Aorta (tissue), 5 donors: Measurements from ENCODE around the gene XKR8. TPM values are rescaled to one million over a fixed set of nuclear protein-coding genes. Genes with fewer than 3 reads are reported as not detected.
"Not testable (repeated sequence)": the region's sequence is repeated elsewhere in the genome, so short reads cannot be mapped to it uniquely, and the experiment has no call there.

Experiments used
- ATAC-seq: fragments of 200-7000 bp; cut with Tn5 transposase; one replicate; pipeline ENCODE4 v1.9.1; 2022; ENCODE audit warnings: moderate library complexity; ENCODE audit not compliant: low FRiP score
- DNase-seq, 2 donors: peaks; one replicate each; pipeline ENCODE4 v3.0.0-alpha.2; 2020
- H3K27ac ChIP-seq, 2 donors: one replicate each; pipeline ENCODE4 v1.5.1; 2013; ENCODE audit warnings: low read length in 2 of 2, mild to moderate bottlenecking in 2 of 2, moderate library complexity in 2 of 2, control low read depth in 1 of 2, inconsistent platforms in 1 of 2, low read depth in 1 of 2
- H3K27me3 ChIP-seq, 2 donors: one replicate each; pipeline ENCODE4 v1.6.1; 2013; ENCODE audit warnings: control low read depth in 1 of 2, low read length in 1 of 2, mild to moderate bottlenecking in 1 of 2, moderate library complexity in 1 of 2; ENCODE audit not compliant: insufficient read depth in 2 of 2, control insufficient read depth in 1 of 2
- H3K36me3 ChIP-seq, 2 donors: one replicate each; pipeline ENCODE4 v1.6.1; 2013; ENCODE audit warnings: control low read depth in 1 of 2, low read length in 1 of 2, mild to moderate bottlenecking in 1 of 2; ENCODE audit not compliant: insufficient read depth in 2 of 2, control insufficient read depth in 1 of 2
- H3K4me1 ChIP-seq, 2 donors: one replicate each; pipeline ENCODE4 v1.6.1; 2013; ENCODE audit warnings: low read length in 2 of 2, control low read depth in 1 of 2, mild to moderate bottlenecking in 1 of 2, moderate library complexity in 1 of 2; ENCODE audit not compliant: insufficient read depth in 2 of 2, control insufficient read depth in 1 of 2
- H3K4me3 ChIP-seq, 2 donors: one replicate each; pipeline ENCODE4 v1.5.1; 2013; ENCODE audit warnings: low read length in 2 of 2, control low read depth in 1 of 2, mild to moderate bottlenecking in 1 of 2
- H3K9me3 ChIP-seq: one replicate; pipeline ENCODE4 v1.6.1; 2013; ENCODE audit warnings: mild to moderate bottlenecking, low read length; ENCODE audit not compliant: control insufficient read depth
- WGBS, 2 donors: extraction: QIAGEN DNeasy Blood & Tissue Kit; methylation state at CpG; one replicate each; pipeline ENCODE4 v1.1.7; 2013; 5-methylcytosine and 5-hydroxymethylcytosine counted together
- intact Hi-C, 2 donors: fragments of 100-400 bp; cut with DNase I; formaldehyde crosslinking; loops; one replicate each; pipeline versions ENCODE4 v1.14.2 to v1.15.0; 2022
- polyA plus RNA-seq, 2 donors: library from polyadenylated mRNA; stranded (reverse); fragments of 200-250 nt; gene quantifications; one replicate each; pipeline ENCODE4 v1.2.3, GENCODE V29; 2013
- total RNA-seq, 2 donors: library from RNA; stranded (reverse); fragmentation: NEBNext Ultra II Directional; extraction: Animal tissue kit (Norgen Biotek cat#: 25700); gene quantifications; one replicate each; pipeline ENCODE4 v1.2.1, GENCODE V29; 2021
- donor health status: healthy with polysubstance abuse.
- donor health status: Bipolar disorder and iron deficiency.
- donor health status: DM: no; HTN: no; CAD: no.
- donor health status: DM: no; HTN: no; CAD: no.
- donor health status: DM: yes; HTN: yes; CAD: no.

XKR8 gene
- total and polyA plus RNA-seq, 4 donors, result 4.3 to 7.8 (median 7.2) TPM

DNA sequence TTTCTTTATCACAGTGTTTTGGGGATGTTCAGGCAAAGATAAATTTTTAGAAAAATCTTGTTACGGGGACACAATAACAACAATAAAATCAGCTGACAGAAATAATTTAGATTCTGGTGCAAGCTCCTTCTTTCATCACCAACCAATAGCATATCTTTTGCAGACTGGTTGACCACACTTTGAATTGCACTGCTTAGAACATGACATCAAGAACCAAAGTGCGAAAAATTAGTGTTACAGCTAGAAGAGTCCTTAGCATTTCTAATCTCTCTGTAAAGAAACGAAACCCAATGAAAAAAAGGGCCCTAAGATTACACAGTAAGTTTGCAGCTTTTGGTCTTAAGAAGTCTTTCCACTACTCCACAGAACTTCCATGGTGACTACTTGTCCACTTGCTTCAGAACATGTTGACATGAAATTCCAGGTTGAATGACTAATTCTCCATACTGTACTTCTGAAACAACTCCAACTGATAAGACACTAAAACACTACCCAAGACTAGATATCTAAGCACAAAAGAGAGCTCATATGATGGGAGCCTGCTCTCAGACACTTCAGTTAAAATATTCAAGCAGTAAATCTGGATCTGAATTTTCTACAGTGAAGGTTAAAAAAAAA is 31.3 kb downstream of the XKR8 start:
- Histone ChIP-seq H3K4me3 (no peak overlapping the region), H3K4me1 (no peaks in the 10 kb centered on the region), H3K27me3 (no peaks in the 10 kb centered on the region), H3K27ac (no peak overlapping the region), H3K9me3 (no peaks in the 10 kb centered on the region), H3K36me3 (peaks cover 6 to 14% of the 10 kb centered on the region in 2 donors)
- WGBS, 2 donors, result 93 to 94% methylated on average over 3 of the region's 3 CpGs
- DNase-seq (no peak), ATAC-seq (no peak)
- intact Hi-C loops, result no loop called here

GRCh38 chr1:27992276-27992675 is 32.5 kb downstream of the XKR8 start:
- ATAC-seq, result no peak
- no peaks in the 10 kb centered on the region for H3K27me3 ChIP-seq
- no peaks in the 10 kb centered on the region for H3K9me3 ChIP-seq
- 76% methylated on average over 6 of the region's 6 CpGs for WGBS, 2 donors
- no peak overlapping the region for H3K27ac ChIP-seq
- H3K4me3 ChIP-seq, result no peak overlapping the region
- no peak for DNase-seq
- peaks cover 9 to 22% of the 10 kb centered on the region in 2 donors for H3K36me3 ChIP-seq
- intact Hi-C loops, result no loop called here
- no peaks in the 10 kb centered on the region for H3K4me1 ChIP-seq

DNA sequence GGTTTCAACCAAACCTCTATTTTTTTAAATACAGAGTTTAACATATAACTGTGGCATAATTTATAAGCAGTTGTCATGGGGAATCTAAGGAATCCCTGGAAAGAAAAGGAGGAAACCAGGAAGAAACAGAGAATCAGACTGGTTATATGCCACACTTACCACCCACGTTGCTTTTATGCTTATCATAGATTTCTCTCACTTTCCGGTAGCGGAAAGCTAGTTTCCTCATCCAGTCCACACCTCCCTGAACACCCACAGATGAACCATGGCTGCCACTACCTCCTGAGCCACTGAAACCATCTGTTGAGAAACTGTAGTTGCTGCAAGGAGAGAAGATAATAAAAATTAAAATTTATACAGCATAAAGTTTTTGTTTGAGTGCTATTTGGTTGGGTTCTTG is 33.5 kb downstream of the XKR8 start:
- Histone ChIP-seq H3K4me1 (no peaks in the 10 kb centered on the region), H3K27me3 (no peaks in the 10 kb centered on the region), H3K4me3 (no peak overlapping the region), H3K36me3 (peaks cover 9 to 26% of the 10 kb centered on the region in 2 donors), H3K27ac (no peak overlapping the region), H3K9me3 (no peaks in the 10 kb centered on the region)
- WGBS, 2 donors, result 40 to 43% methylated on average over 3 of the region's 3 CpGs
- intact Hi-C loops, result no loop called here
- ATAC-seq (no peak), DNase-seq (no peak)

DNA sequence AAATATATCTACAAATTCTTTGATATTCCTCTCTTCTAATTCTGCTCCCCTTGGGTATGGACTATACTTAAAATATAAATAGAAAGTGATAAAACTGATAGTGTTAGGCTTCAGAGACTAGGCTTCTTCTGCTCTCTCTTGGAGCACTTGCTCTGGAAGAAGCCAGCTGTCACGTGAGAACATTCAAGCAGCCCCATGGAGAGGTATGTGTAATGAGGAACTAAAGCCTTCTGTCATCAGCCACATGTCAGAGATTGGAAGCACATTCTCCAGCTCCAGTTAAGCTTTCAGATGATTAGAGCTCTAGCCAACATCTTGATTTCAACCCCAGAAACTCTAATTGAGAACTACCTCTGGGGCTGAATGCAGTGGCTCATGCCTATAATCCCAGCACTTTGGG is 34.3 kb downstream of the XKR8 start:
- H3K4me3 ChIP-seq, result no peak overlapping the region
- no peaks in the 10 kb centered on the region for H3K9me3 ChIP-seq
- 78 to 80% methylated on average over 1 of the region's 1 CpG for WGBS, 2 donors
- no peak for DNase-seq
- no peaks in the 10 kb centered on the region for H3K4me1 ChIP-seq
- no peaks in the 10 kb centered on the region for H3K27me3 ChIP-seq
- no peak for ATAC-seq
- intact Hi-C loops, result no loop called here
- peaks cover 9 to 23% of the 10 kb centered on the region in 2 donors for H3K36me3 ChIP-seq
- no peak overlapping the region for H3K27ac ChIP-seq

DNA sequence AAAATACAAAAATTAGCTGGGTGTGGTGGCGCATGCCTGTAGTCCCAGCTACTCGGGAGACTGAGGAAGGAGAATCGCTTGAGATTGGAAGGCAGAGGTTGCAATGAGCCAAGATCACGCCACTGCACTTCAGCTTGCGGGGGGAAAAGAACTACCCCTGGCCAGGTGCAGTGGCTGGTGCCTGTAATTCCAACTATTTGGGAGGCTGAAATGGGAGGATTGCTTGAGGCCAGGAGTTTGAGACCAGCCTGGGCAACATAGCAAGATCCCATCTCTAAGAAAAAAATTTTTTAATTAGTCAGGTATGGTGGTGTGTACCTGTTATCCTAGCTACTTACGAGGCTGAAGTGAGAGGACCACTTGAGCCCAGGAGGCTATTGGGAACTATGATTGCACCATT is 34.8 kb downstream of the XKR8 start:
- H3K27ac ChIP-seq, result not testable (repeated sequence)

DNA sequence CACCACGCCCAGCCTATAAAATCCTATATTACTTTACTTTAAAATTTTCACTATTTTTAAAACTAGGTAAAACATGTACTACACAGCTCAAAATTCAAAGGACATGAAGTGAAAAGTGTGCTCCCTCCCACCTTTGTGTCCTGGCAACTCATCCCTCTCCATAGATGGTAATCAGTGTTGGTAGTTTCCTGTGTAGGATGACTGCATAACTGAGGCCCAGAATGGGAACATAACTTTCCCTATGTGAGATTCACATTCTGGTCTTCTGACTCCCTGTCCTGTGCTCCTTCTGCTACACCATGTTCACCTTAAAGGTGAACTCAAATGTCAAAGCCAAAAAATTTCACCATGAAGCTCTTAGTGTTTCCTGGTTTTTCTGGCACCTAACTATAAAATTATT is 39.3 kb downstream of the XKR8 start:
- Histone ChIP-seq H3K36me3 (peaks cover 9 to 16% of the 10 kb centered on the region in 2 donors), H3K4me1 (no peaks in the 10 kb centered on the region)

More for the DNA sequence above, 34.8 kb downstream of the XKR8 start:
- H3K4me1 ChIP-seq, H3K27me3 ChIP-seq, intact Hi-C loops, DNase-seq, ATAC-seq, H3K4me3 ChIP-seq, H3K9me3 ChIP-seq: not testable (repeated sequence)
- WGBS, 2 donors, result 96 to 99% methylated on average over 6 of the region's 6 CpGs
- peaks cover 10 to 20% of the 10 kb centered on the region in 2 donors for H3K36me3 ChIP-seq

GRCh38 chr1:28002600-28002999 is 42.8 kb downstream of the XKR8 start:
- H3K9me3 ChIP-seq, result no peaks in the 10 kb centered on the region
- no peaks in the 10 kb centered on the region for H3K27me3 ChIP-seq
- peaks cover 4 to 5% of the 10 kb centered on the region in 2 donors for H3K36me3 ChIP-seq
- DNase-seq (no peak), ATAC-seq (no peak)
- no peak overlapping the region for H3K27ac ChIP-seq
- H3K4me3 ChIP-seq, result no peak overlapping the region
- WGBS, 2 donors, result 96 to 97% methylated on average over 10 of the region's 10 CpGs
- intact Hi-C loops, result no loop called here
- H3K4me1 ChIP-seq, result no peaks in the 10 kb centered on the region

More for the DNA sequence above, 39.3 kb downstream of the XKR8 start:
- no peak overlapping the region for H3K4me3 ChIP-seq
- no peak for ATAC-seq
- no peaks in the 10 kb centered on the region for H3K9me3 ChIP-seq
- no peak overlapping the region for H3K27ac ChIP-seq
- 96 to 98% methylated on average over 1 of the region's 1 CpG for WGBS, 2 donors
- H3K27me3 ChIP-seq, result no peaks in the 10 kb centered on the region
- DNase-seq, result no peak
- intact Hi-C loops, result no loop called here

DNA sequence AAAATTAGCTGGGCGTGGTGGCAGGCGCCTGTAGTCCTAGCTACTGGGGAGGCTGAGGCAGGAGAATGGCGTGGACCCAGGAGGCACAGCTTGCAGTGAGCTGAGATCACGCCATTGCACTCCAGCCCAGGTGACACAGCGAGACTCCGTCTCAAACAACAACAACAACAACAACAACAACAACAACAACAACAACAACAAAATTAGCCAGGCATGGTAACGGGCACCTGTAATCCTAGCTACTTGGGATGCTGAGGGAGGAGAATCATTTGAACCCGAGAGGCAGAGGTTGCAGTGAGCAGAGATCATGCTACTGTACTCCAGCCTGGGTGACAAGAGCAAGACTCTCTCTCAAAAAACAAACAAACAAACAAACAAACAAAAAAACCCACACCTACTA is 43.3 kb downstream of the XKR8 start:
- H3K36me3 ChIP-seq, H3K27me3 ChIP-seq, H3K9me3 ChIP-seq, H3K4me3 ChIP-seq, H3K4me1 ChIP-seq, ATAC-seq, intact Hi-C loops, H3K27ac ChIP-seq, DNase-seq: not testable (repeated sequence)
- 98 to 99% methylated on average over 7 to 8 of the region's 8 CpGs for WGBS, 2 donors

- peaks cover 2 to 4% of the 10 kb centered on the region in 2 donors for H3K36me3 ChIP-seq
- no peak overlapping the region for H3K27ac ChIP-seq
- H3K27me3 ChIP-seq, result no peaks in the 10 kb centered on the region
- H3K9me3 ChIP-seq, result no peaks in the 10 kb centered on the region
- ATAC-seq (no peak), DNase-seq (no peak)
- 78% methylated on average over 1 of the region's 1 CpG for WGBS, 2 donors
- no peak overlapping the region for H3K4me3 ChIP-seq
- H3K4me1 ChIP-seq, result no peaks in the 10 kb centered on the region
- intact Hi-C loops, result loop anchor here in 1 of 2 donors (10.0 kb wide), 1 partner anchor 194 kb away; no protein-coding TSS in a partner anchor
Observed at GRCh38 chr1:28010969-28011368, 51.2 kb downstream of the XKR8 start.
